SK-N-SH (cell line): Measurements from ENCODE around the gene KCNK15. TPM values are rescaled to one million over a fixed set of nuclear protein-coding genes. Genes with fewer than 3 reads are reported as not detected.

ENCODE experiments used
- CTCF ChIA-PET: fragments of 300-600, 350-600 bp; formaldehyde crosslinking; extraction: SDS; loops from one replicate; lab custom pipeline; 2021; lab: Yijun Ruan, JAX
- POLR2A ChIA-PET: fragments of 350-600 bp; sonication (Branson Sonifier 250); formaldehyde crosslinking; extraction: SDS; loops from one replicate; lab custom pipeline; 2020; ENCODE audit warnings: antibody characterized with exemption, inconsistent platforms; lab: Yijun Ruan, JAX
- DNase-seq: peaks from one replicate; pipeline ENCODE4 v3.0.0; 2012
- H2AFZ ChIP-seq: fragments of 200-600 bp; sonication (generic); 2 replicates; pipeline ENCODE4 v1.8.1; 2016; ENCODE audit warnings: antibody characterized with exemption, mild to moderate bottlenecking, low read depth
- H3F3A ChIP-seq: fragments of 200-600 bp; sonication (generic); replicated peaks from 2 replicates; pipeline ENCODE3; 2016; ENCODE audit warnings: antibody characterized with exemption, mild to moderate bottlenecking; ENCODE audit not compliant: insufficient read depth
- H3K27ac ChIP-seq, 2 experiments: fragments of 200-500 bp in 1 of 2; fragments of 200-600 bp in 1 of 2; sonication (Bioruptor generic) in 1 of 2; sonication (generic), shearing (Covaris generic) in 1 of 2; 2 replicates each; pipeline versions ENCODE4 v1.5.1 to v1.6.1; 2014 to 2016; ENCODE audit warnings: low read depth in 2 of 2, inconsistent platforms in 1 of 2, low read length in 1 of 2, mild to moderate bottlenecking in 1 of 2, mixed read lengths in 1 of 2
- H3K27me3 ChIP-seq: fragments of 200-600 bp; sonication (generic), shearing (Covaris generic); 2 replicates; pipeline ENCODE4 v1.6.1; 2016; ENCODE audit warnings: mixed run types; ENCODE audit not compliant: insufficient read depth
- H3K36me3 ChIP-seq, 2 experiments: fragments of 200-500 bp in 1 of 2; fragments of 200-600 bp in 1 of 2; sonication (Bioruptor generic) in 1 of 2; sonication (generic) in 1 of 2; replicated peaks in 1 of 2; 2 replicates each; pipeline versions ENCODE3 to v1.5.1; 2014 to 2016; ENCODE audit warnings: low read length in 1 of 2, mild to moderate bottlenecking in 1 of 2; ENCODE audit not compliant: insufficient read depth in 2 of 2, control insufficient read depth in 1 of 2
- H3K4me1 ChIP-seq, 2 experiments: fragments of 200-500 bp in 1 of 2; fragments of 200-600 bp in 1 of 2; sonication (Bioruptor generic) in 1 of 2; sonication (generic), shearing (Covaris generic) in 1 of 2; 2 replicates each; pipeline versions ENCODE4 v1.5.1 to v1.6.1; 2014 to 2016; ENCODE audit warnings: low read depth in 1 of 2, low read length in 1 of 2, mixed run types in 1 of 2; ENCODE audit not compliant: insufficient read depth in 2 of 2, control insufficient read depth in 1 of 2
- H3K4me2 ChIP-seq: fragments of 200-600 bp; sonication (generic), shearing (Covaris generic); 2 replicates; pipeline ENCODE4 v1.6.1; 2017; ENCODE audit warnings: mixed run types
- H3K4me3 ChIP-seq, 2 experiments: fragments of 200-500 bp in 1 of 2; fragments of 200-600 bp in 1 of 2; sonication (Bioruptor generic) in 1 of 2; sonication (generic), shearing (Covaris generic) in 1 of 2; 2 replicates each; pipeline versions ENCODE4 v1.5.1 to v1.8.1; 2014 to 2016; ENCODE audit warnings: low read depth in 2 of 2, inconsistent platforms in 1 of 2, low read length in 1 of 2, mild to moderate bottlenecking in 1 of 2, mixed read lengths in 1 of 2, moderate library complexity in 1 of 2
- H3K79me2 ChIP-seq: fragments of 200-600 bp; sonication (generic); 2 replicates; pipeline ENCODE4 v1.8.1; 2017; ENCODE audit warnings: mild to moderate bottlenecking; ENCODE audit not compliant: insufficient read depth
- H3K9ac ChIP-seq: fragments of 200-600 bp; sonication (generic); 2 replicates; pipeline ENCODE4 v1.6.1; 2017; ENCODE audit warnings: mixed run types
- H3K9me2 ChIP-seq: fragments of 200-600 bp; sonication (generic); 2 replicates; pipeline ENCODE4 v1.6.1; 2017; ENCODE audit warnings: mixed run types
- H3K9me3 ChIP-seq: fragments of 200-600 bp; sonication (generic); 2 replicates; pipeline ENCODE4 v1.6.1; 2017; ENCODE audit warnings: mixed run types, mild to moderate bottlenecking, moderate library complexity
- H4K20me1 ChIP-seq: fragments of 200-600 bp; sonication (generic); 2 replicates; pipeline ENCODE4 v1.6.1; 2017; ENCODE audit warnings: mild to moderate bottlenecking, mixed run types; ENCODE audit not compliant: insufficient read depth
- ELF1 ChIP-seq: IDR thresholded peaks from 2 replicates; pipeline ENCODE4 v1.4.0; 2012
- EZH2phosphoT487 ChIP-seq: fragments of 200-600 bp; sonication (generic); IDR thresholded peaks from 2 replicates; pipeline ENCODE4 v1.6.1; 2017; ENCODE audit warnings: low read depth, mixed run types, mild to moderate bottlenecking, antibody characterized with exemption, moderate library complexity, borderline replicate concordance
- JUND ChIP-seq: IDR thresholded peaks from 2 replicates; pipeline ENCODE4 v1.4.0; 2012
- MEF2A ChIP-seq: IDR thresholded peaks from 2 replicates; pipeline ENCODE4 v1.4.0; 2012; ENCODE audit warnings: low read depth, borderline replicate concordance
- RFX5 ChIP-seq: IDR thresholded peaks from 2 replicates; pipeline ENCODE4 v1.6.1; 2012; ENCODE audit warnings: mild to moderate bottlenecking, improper control_type of control experiment, low read length
- RXRA ChIP-seq: IDR thresholded peaks from 2 replicates; pipeline ENCODE4 v1.4.0; 2012; ENCODE audit warnings: low read depth, mild to moderate bottlenecking, borderline replicate concordance
- SIN3A ChIP-seq: IDR thresholded peaks from 2 replicates; pipeline ENCODE4 v1.6.1; 2012; ENCODE audit warnings: low read depth, mild to moderate bottlenecking, low read length, moderate library complexity, borderline replicate concordance
- TCF12 ChIP-seq: IDR thresholded peaks from 2 replicates; pipeline ENCODE4 v1.4.0; 2012
- TEAD4 ChIP-seq: IDR thresholded peaks from 2 replicates; pipeline ENCODE4 v1.4.0; 2012; ENCODE audit warnings: mild to moderate bottlenecking, borderline replicate concordance; ENCODE audit not compliant: insufficient read depth
- YY1 ChIP-seq: IDR thresholded peaks from 2 replicates; pipeline ENCODE4 v1.4.0; 2012; ENCODE audit warnings: low read depth, mild to moderate bottlenecking
- WGBS: methylation state at CpG from one replicate; pipeline ENCODE4 v1.1.6; 2017; ENCODE audit warnings: low lambda C conversion rate; 5-methylcytosine and 5-hydroxymethylcytosine counted together
- polyA plus RNA-seq, 3 experiments: library from polyadenylated mRNA; depleted of rRNA; stranded (reverse); fragments of >200 nt; gene quantifications; 2 replicates each; pipeline ENCODE4 v1.2.3, GENCODE V29; 2012
- TF ChIP-seq, protein P1 (sequence below): IDR thresholded peaks from 2 replicates; pipeline ENCODE4 v1.4.0; 2012; ENCODE audit warnings: low read depth, borderline replicate concordance
- TF ChIP-seq, protein P2 (sequence below): fragments of 200-600 bp; sonication (generic); IDR thresholded peaks from 2 replicates; pipeline ENCODE4 v1.6.1; 2017; ENCODE audit warnings: antibody characterized with exemption, mild to moderate bottlenecking, moderate library complexity
- TF ChIP-seq, protein P3 (sequence below): IDR thresholded peaks from 2 replicates; pipeline ENCODE4 v1.4.0; 2012; ENCODE audit warnings: low read depth
- TF ChIP-seq, protein P4 (sequence below): fragments of 150-350 bp; IDR thresholded peaks from 2 replicates; pipeline ENCODE4 v1.6.1; 2016; ENCODE audit warnings: mild to moderate bottlenecking, low read depth, low read length
- TF ChIP-seq, protein P5 (sequence below): IDR thresholded peaks from 2 replicates; pipeline ENCODE4 v1.6.1; 2012; ENCODE audit warnings: mild to moderate bottlenecking, low read depth, low read length, moderate library complexity

Gene KCNK15
- polyA plus RNA-seq, 1 of the 3 experiments (the other 2 are of a cell fraction): 0.02 TPM

DNA sequence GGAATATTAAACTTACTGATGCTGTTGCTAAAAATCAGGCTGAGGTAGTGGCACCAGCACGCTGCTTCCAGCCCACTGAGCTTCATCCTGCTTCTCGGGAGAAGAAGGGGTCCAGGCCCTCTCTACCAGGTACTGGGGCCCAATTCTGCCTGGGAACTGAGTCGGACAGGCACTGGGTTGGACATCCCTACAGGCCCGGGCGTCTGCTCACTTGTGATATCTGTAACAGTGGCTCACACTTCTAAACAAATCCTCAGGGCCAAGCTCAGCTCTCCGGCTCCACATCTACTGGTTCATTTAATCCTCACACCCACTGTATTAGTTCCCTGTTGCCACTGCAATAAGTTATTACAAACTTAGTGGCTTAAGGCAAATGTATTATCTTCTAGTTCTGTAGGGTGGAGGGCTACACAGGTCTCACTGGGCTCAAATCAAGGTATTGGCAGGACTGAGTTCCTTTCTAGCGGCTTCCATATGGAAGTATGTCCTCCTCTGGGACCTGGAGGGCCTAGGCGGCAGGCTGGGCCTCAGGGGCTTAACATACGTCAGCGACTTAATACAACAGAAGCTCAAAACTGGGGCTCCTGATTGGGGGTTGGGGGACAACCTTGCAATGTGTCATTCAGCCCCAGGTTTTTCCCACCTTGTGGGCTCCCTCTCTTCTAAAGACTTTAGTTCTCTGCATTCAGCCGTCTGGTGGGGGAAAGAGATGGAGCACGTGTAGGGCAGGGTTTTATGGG, 1.6 kb upstream of the KCNK15 start:
- TF ChIP-seq, protein P1, sequence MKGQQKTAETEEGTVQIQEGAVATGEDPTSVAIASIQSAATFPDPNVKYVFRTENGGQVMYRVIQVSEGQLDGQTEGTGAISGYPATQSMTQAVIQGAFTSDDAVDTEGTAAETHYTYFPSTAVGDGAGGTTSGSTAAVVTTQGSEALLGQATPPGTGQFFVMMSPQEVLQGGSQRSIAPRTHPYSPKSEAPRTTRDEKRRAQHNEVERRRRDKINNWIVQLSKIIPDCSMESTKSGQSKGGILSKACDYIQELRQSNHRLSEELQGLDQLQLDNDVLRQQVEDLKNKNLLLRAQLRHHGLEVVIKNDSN: no peak
- TF ChIP-seq EZH2phosphoT487 (no peak), RFX5 (no peak), MEF2A (no peak), JUND (no peak), RXRA (no peak), ELF1 (no peak), TCF12 (no peak)
- TF ChIP-seq, protein P2, sequence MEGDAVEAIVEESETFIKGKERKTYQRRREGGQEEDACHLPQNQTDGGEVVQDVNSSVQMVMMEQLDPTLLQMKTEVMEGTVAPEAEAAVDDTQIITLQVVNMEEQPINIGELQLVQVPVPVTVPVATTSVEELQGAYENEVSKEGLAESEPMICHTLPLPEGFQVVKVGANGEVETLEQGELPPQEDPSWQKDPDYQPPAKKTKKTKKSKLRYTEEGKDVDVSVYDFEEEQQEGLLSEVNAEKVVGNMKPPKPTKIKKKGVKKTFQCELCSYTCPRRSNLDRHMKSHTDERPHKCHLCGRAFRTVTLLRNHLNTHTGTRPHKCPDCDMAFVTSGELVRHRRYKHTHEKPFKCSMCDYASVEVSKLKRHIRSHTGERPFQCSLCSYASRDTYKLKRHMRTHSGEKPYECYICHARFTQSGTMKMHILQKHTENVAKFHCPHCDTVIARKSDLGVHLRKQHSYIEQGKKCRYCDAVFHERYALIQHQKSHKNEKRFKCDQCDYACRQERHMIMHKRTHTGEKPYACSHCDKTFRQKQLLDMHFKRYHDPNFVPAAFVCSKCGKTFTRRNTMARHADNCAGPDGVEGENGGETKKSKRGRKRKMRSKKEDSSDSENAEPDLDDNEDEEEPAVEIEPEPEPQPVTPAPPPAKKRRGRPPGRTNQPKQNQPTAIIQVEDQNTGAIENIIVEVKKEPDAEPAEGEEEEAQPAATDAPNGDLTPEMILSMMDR: no peak
- CTCF ChIA-PET: interaction anchor here (0.9 to 4.7 kb wide), 5 partner anchors 10 to 123 kb away, joined by 3 to 26 read pairs (median 4); no protein-coding TSS in a partner anchor
- peaks cover 6 to 46% of the 10 kb centered on the region in 2 experiments; a peak in 3 of 4 replicates for H3K4me1 ChIP-seq
- H3K79me2 ChIP-seq: no peaks in the 10 kb centered on the region
- peaks cover 19% of the 10 kb centered on the region for H3K27me3 ChIP-seq
- DNase-seq: no peak
- H2AFZ ChIP-seq: no peak overlapping the region
- H3K9me2 ChIP-seq: no peaks in the 10 kb centered on the region
- no peaks in the 10 kb centered on the region for H3K9me3 ChIP-seq
- no peaks in the 10 kb centered on the region for H4K20me1 ChIP-seq
- H3K4me2 ChIP-seq: no peak overlapping the region
- no peak overlapping the region for H3K9ac ChIP-seq
- no peak overlapping the region for H3K4me3 ChIP-seq
- POLR2A ChIA-PET: no interaction called here
- H3K36me3 ChIP-seq: no peaks in the 10 kb centered on the region
- peaks cover 11% of the 10 kb centered on the region for H3F3A ChIP-seq
- H3K27ac ChIP-seq: no peak overlapping the region
- WGBS: 93% methylated on average over 12 of the region's 12 CpGs

DNA sequence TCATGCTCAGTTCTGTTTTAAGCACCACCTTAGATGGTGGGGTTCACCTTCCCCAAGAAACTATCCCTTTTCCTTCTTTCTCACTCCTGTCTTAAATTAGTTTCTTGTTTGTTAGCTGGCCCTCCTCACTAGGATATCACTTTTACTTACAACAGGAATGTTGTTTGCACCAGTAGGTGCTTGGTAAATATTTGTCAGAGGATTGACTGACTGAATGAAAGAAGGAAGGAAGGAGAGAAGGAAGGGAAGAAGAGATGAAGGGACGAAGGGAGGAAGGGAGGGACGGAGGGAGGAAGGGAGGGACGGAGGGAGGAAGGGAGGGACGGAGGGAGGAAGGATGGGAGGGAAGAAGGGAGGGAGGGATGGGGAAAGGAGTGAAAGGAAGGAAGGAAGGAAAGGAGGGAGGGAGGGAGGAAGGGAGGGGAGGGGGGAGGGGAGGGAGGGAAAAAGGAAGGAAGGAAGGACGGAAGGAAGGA, 505 bp upstream of the KCNK15 start:
- no peaks in the 10 kb centered on the region for H3K9me3 ChIP-seq
- no peaks in the 10 kb centered on the region for H3K79me2 ChIP-seq
- H4K20me1 ChIP-seq: no peaks in the 10 kb centered on the region
- H3K36me3 ChIP-seq: no peaks in the 10 kb centered on the region
- no peak overlapping the region for H2AFZ ChIP-seq
- ChIA-PET POLR2A (no interaction called here), CTCF (interaction anchor here (1.6 to 5.2 kb wide), 3 partner anchors 18 to 122 kb away, joined by 5 to 110 read pairs (median 26); no protein-coding TSS in a partner anchor)
- no peak overlapping the region for H3K4me2 ChIP-seq
- H3K4me1 ChIP-seq: peaks cover 6 to 38% of the 10 kb centered on the region in 2 experiments; a peak in 3 of 4 replicates
- peaks cover 11% of the 10 kb centered on the region for H3F3A ChIP-seq
- no peak overlapping the region for H3K27ac ChIP-seq
- no peak for DNase-seq
- peaks cover 19% of the 10 kb centered on the region for H3K27me3 ChIP-seq
- H3K9ac ChIP-seq: no peak overlapping the region
- no peaks in the 10 kb centered on the region for H3K9me2 ChIP-seq
- TF ChIP-seq, protein P3, sequence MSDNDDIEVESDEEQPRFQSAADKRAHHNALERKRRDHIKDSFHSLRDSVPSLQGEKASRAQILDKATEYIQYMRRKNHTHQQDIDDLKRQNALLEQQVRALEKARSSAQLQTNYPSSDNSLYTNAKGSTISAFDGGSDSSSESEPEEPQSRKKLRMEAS: no peak
- no peak for TF ChIP-seq YY1
- TF ChIP-seq TEAD4: no peak
- no peak for TF ChIP-seq SIN3A
- TF ChIP-seq, protein P4, sequence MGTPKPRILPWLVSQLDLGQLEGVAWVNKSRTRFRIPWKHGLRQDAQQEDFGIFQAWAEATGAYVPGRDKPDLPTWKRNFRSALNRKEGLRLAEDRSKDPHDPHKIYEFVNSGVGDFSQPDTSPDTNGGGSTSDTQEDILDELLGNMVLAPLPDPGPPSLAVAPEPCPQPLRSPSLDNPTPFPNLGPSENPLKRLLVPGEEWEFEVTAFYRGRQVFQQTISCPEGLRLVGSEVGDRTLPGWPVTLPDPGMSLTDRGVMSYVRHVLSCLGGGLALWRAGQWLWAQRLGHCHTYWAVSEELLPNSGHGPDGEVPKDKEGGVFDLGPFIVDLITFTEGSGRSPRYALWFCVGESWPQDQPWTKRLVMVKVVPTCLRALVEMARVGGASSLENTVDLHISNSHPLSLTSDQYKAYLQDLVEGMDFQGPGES: no peak
- TF ChIP-seq, protein P5, sequence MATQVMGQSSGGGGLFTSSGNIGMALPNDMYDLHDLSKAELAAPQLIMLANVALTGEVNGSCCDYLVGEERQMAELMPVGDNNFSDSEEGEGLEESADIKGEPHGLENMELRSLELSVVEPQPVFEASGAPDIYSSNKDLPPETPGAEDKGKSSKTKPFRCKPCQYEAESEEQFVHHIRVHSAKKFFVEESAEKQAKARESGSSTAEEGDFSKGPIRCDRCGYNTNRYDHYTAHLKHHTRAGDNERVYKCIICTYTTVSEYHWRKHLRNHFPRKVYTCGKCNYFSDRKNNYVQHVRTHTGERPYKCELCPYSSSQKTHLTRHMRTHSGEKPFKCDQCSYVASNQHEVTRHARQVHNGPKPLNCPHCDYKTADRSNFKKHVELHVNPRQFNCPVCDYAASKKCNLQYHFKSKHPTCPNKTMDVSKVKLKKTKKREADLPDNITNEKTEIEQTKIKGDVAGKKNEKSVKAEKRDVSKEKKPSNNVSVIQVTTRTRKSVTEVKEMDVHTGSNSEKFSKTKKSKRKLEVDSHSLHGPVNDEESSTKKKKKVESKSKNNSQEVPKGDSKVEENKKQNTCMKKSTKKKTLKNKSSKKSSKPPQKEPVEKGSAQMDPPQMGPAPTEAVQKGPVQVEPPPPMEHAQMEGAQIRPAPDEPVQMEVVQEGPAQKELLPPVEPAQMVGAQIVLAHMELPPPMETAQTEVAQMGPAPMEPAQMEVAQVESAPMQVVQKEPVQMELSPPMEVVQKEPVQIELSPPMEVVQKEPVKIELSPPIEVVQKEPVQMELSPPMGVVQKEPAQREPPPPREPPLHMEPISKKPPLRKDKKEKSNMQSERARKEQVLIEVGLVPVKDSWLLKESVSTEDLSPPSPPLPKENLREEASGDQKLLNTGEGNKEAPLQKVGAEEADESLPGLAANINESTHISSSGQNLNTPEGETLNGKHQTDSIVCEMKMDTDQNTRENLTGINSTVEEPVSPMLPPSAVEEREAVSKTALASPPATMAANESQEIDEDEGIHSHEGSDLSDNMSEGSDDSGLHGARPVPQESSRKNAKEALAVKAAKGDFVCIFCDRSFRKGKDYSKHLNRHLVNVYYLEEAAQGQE: no peak
- no peak overlapping the region for H3K4me3 ChIP-seq
- WGBS: 89% methylated on average over 5 of the region's 5 CpGs
